GM19467 (cell line): ENCODE results near the gene CMTM5.
"Not testable (repeated sequence)": the region's sequence is repeated elsewhere in the genome, so short reads cannot be mapped to it uniquely, and the experiment has no call there.

Source experiments
- ATAC-seq: cut with Tn5 transposase; IDR thresholded peaks from one replicate; pipeline ENCODE4 v1.9.1; 2021; ENCODE audit warnings: mild to moderate bottlenecking, moderate library complexity; ENCODE audit not compliant: unreplicated experiment

CMTM5 gene

DNA sequence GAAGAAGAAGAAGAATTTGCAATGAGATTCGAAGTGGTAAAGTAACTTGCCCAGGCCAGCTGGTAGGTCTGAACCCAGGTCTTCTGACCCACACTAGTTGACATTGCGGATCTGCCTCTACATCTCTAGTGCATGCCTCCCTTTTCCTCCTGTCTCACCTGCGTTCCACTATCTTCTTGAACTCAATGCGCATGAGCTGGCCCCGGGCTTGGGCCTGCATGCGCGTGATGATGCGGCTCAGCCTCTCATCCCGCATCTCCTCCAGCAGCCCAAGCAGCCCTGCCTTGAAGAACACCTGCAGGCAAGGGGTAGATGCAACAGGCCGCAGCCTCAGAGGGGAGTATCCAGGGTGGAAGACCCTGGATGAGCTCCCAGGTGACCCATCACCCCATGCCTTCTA is 19.3 kb downstream of the CMTM5 start:
- ATAC-seq: no peak

DNA sequence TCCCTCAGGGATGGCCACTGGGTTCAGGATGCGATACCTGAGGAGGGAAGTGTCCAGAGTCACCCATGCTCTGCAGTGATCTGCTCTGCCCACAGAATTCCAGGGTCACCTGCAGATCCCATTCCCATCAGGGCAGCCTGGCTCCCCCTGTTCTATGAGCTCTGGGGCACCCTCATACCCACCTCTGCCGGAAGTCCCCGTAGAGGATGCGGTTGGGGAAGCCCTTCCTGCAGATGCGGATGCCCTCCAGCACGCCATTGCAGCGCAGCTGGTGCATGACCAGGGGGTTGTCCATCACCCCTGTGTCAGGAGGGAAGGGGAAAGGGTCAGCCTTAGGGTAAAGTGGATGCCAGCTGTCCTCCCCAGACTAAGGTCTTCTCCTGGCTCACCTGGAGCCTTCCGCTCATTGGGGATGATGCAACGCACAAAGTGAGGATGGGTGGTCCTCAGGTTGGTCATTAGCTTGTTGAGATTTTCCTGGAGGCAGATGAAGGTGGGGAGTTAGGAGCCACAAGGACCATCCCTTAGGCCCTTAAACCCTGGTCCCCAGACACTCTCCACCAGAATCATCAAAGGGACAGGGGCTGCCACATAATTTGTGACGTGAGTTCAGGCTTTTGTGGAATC is 20.0 kb downstream of the CMTM5 start:
- no peak for ATAC-seq

- ATAC-seq: no peak
Measured at GRCh38 chr14:23398348-23398747, 21.5 kb downstream of the CMTM5 start.

GRCh38 chr14:23399136-23399535 is 22.3 kb downstream of the CMTM5 start:
- no peak for ATAC-seq

DNA sequence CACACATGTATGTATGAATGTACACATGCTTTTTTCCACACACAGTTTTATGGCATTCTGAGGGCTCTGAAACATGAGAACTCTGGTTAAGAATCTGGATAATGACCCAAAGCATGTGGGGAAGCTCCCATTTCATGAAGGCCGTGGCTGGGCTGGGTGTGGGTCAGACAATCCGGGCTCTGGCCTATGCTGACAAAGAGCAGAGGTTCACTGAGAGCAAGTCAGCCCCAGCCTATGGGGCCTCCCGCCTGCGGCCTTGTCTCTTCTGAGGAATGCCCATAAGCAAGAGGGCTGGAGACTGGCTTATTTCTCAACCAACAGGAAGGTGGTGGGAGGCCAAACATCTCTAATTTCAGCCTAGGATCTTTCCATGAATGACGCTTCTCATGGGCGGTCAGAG is 22.7 kb downstream of the CMTM5 start:
- no peak for ATAC-seq

DNA sequence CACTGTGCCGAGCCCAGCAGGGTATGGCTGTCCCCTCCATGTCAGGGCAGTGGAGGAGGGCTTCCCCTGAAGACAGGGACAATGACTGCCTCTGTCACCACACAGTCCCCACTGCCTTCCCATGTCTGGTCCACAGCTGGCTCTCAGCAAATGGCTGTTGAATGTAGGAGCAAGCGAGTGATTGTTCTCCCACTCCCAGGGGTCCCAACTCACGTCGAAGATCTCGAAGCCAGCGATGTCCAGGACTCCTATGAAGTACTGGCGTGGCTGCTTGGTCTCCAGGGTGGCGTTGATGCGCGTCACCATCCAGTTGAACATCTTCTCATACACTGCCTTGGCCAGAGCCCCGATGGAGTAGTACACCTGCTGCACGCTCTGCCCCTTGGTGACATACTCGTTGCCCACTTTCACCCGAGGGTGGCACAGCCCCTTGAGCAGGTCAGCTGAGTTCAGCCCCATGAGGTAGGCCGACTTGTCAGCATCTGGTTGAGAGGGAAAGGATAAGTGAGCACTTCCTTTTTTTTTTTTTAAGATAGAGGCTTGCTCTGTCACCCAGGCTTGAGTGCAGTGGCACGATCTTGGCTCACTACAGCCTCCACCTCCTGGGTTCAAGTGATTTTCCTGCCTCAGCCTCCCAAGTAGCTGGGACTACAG is 23.8 kb downstream of the CMTM5 start:
- not testable (repeated sequence) for ATAC-seq

DNA sequence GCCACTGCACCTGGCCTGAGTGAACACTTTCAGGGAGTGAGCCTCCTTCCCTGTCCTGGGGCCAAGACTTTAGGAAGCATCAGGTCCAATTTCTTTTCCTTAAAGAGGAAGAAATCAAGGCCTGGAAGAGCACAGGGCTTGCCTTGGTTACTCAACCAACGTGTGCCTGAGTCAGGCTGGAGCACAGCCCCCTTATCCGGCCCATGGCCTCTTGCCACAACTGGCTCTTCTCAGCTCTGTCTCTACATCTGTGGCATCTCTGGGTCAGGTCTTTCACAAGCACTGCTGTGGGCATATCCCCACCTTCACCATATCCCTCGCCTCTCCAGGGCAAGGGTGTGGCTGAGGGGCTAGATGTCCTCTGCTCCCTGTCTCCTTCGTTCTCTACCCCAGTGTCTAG is 24.4 kb downstream of the CMTM5 start:
- no peak for ATAC-seq

DNA sequence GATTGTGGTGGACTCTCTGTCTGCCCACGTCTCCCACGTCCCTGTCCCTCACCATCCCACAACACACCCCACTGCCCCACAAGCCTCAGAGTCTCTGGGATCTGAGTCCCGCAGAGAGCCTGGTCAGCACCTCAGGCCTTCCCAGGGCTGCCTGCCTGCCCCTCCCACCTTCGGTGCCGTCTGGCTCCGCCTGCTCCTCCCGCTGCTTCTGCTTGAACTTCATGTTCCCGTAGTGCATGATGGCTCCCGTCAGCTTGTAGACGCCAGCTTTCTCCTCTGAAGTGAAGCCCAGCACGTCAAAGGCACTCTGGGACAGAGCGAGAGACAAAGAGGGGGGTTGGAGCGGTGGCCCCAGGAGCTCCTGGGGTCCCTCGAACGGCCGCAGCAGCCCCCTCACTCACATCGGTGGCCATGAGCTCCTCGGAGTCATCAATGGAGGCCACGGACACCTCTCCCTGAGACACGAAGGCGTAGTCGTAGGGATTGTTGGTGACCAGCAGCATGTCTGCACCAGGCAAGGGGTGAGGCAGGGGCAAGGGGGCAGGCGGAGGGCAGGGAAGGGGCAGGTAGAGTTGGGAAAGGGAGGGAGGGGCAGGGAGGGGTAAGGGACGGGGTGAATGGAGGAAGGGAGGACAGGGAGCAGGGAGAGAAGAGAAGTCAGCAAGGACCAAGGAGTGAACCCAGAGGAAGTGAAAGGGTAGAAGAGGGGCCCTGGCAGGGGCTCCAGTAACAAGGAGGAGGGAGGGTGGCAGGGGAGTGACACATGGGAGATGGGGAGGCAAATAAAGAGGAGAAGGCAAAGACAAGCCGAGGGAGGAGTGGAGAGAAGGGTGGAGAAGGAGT is 25.7 kb downstream of the CMTM5 start:
- no peak for ATAC-seq

GRCh38 chr14:23403139-23403438 is 26.2 kb downstream of the CMTM5 start:
- no peak for ATAC-seq

- no peak for ATAC-seq
Measured at GRCh38 chr14:23403908-23404307, 27.1 kb downstream of the CMTM5 start.

DNA sequence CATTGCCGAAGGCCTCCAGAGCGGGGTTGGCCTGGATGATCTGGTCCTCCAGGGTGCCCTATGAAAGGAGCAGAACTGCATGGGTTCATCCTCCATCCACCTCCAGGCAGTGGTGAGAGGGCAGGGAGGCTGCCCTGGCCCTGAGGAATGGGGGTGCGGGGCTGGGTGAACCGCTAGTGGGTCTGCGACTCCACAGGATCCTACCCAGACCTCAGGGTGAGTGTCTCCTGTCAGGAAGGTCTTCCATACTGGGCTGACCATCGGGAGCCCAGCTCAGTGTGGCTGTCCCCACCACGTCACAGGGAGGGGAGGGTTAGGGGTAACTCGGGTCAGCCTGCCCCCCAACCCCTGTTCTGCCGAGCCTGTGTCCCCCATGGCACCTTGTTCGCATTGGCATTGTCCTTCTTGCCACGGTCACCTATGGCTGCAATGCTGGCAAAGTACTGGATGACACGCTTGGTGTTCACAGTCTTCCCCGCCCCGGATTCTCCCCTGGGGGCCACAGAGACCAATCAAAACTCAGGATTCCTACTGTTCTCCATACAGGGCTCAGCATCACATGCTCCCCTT is 27.6 kb downstream of the CMTM5 start:
- no peak for ATAC-seq

- ATAC-seq: no peak
Measured at GRCh38 chr14:23405096-23405495, 28.2 kb downstream of the CMTM5 start.

- ATAC-seq: no peak
Measured at GRCh38 chr14:23405516-23406025, 28.7 kb downstream of the CMTM5 start.

- ATAC-seq: no peak
Measured at GRCh38 chr14:23406244-23406643, 29.4 kb downstream of the CMTM5 start.

GRCh38 chr14:23406725-23407355 is 30.0 kb downstream of the CMTM5 start:
- ATAC-seq: no peak

- ATAC-seq: no peak
Measured at GRCh38 chr14:23407516-23408306, 30.9 kb downstream of the CMTM5 start, which contains the start of gene MYH6. Gene MYH6, minus strand, starts transcription at chr14:23408273. Its CDS starts 1,050 bp downstream, at chr14:23407223.

GRCh38 chr14:23408307-23408630 is 31.4 kb downstream of the CMTM5 start:
- ATAC-seq: no peak

DNA sequence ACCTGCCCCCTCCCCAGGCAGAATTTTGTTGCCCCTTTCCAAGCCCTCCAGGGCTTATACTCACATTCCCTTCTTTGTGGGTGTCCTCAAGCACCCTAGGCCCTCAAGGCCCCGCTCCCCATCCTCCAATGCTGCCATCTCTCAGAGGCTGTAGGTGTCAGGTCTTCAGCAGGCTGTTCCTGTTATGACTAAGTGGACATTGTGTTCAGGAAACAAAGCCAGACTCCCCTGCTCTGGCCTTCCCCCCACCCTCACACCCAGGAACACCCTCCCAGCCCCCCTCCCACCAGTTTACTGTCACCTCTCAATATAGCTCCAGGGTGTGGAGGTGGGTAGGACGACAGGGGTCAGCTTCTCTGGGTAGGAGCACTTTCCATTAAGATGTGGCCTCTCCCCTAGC is 32.6 kb downstream of the CMTM5 start:
- ATAC-seq: no peak

- no peak for ATAC-seq
Measured at GRCh38 chr14:23409966-23410635, 33.3 kb downstream of the CMTM5 start.
